ENCODE measurements around the gene ARID3A. TPM values are rescaled to one million over a fixed set of nuclear protein-coding genes. Genes with fewer than 3 reads are reported as not detected.

ARID3A gene
- total RNA-seq, 4 donors from 2014 or later = 1.8 to 9.4 (median 5.6) TPM

DNA sequence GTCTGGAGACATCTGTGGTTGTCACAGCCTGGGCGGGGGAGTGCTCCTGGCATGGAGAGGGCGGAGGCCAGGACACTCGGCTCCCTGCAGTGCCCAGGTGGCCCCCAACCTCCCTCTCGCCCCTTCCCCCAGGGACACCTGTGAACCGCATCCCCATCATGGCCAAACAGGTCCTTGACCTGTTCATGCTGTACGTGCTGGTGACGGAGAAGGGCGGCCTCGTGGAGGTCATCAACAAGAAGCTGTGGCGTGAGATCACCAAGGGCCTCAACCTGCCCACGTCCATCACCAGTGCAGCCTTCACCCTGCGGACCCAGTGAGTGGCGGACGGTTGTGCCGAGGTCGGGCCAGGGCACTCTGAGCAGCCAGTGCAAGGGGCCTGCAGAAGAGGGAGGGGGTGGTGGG is 38.3 kb downstream of the ARID3A start:
- TF ChIP-seq, protein P1, sequence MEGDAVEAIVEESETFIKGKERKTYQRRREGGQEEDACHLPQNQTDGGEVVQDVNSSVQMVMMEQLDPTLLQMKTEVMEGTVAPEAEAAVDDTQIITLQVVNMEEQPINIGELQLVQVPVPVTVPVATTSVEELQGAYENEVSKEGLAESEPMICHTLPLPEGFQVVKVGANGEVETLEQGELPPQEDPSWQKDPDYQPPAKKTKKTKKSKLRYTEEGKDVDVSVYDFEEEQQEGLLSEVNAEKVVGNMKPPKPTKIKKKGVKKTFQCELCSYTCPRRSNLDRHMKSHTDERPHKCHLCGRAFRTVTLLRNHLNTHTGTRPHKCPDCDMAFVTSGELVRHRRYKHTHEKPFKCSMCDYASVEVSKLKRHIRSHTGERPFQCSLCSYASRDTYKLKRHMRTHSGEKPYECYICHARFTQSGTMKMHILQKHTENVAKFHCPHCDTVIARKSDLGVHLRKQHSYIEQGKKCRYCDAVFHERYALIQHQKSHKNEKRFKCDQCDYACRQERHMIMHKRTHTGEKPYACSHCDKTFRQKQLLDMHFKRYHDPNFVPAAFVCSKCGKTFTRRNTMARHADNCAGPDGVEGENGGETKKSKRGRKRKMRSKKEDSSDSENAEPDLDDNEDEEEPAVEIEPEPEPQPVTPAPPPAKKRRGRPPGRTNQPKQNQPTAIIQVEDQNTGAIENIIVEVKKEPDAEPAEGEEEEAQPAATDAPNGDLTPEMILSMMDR (IDR thresholded peaks at IDR 0.05) = no peak
- no peak for TF ChIP-seq POLR2A (IDR thresholded peaks at IDR 0.05)
- WGBS, 2 donors = 94 to 97% methylated on average over 16 of the region's 16 CpGs
- no peak overlapping the region for H3K4me3 ChIP-seq (ENCODE audit: low read depth, poor library complexity, severe bottlenecking)
- DNase-seq (ENCODE audit: low spot score in 2 of 2) = no peak
- intact Hi-C loops (cut with DNase I; ENCODE audit: low total_unique reads) = no loop called here

GRCh38 chr19:964761-965694 is 39.2 kb downstream of the ARID3A start:
- intact Hi-C loops (cut with DNase I; ENCODE audit: low total_unique reads) = no loop called here
- no peak for DNase-seq (ENCODE audit: low spot score in 2 of 2)
- H3K4me3 ChIP-seq (ENCODE audit: low read depth, poor library complexity, severe bottlenecking) = no peak overlapping the region
- 96% methylated on average over 19 of the region's 19 CpGs for WGBS, 2 donors
- TF ChIP-seq POLR2A (IDR thresholded peaks at IDR 0.05) = no peak
- TF ChIP-seq, protein P1 (IDR thresholded peaks at IDR 0.05) = no peak

GRCh38 chr19:966485-967088 is 40.8 kb downstream of the ARID3A start:
- intact Hi-C loops (cut with DNase I; ENCODE audit: low total_unique reads) = no loop called here
- no peak for DNase-seq (ENCODE audit: low spot score in 2 of 2)
- TF ChIP-seq, protein P1 (IDR thresholded peaks at IDR 0.05) = no peak
- H3K4me3 ChIP-seq (ENCODE audit: low read depth, poor library complexity, severe bottlenecking) = no peak overlapping the region
- 86 to 88% methylated on average over 17 of the region's 17 CpGs for WGBS, 2 donors

- WGBS, 2 donors = 92 to 99% methylated on average over 14 of the region's 14 CpGs
- intact Hi-C loops (cut with DNase I; ENCODE audit: low total_unique reads) = loop anchor here (10.0 kb wide), 1 partner anchor 206 kb away; no protein-coding TSS in a partner anchor
- DNase-seq (ENCODE audit: low spot score in 2 of 2) = no peak
- TF ChIP-seq POLR2A (IDR thresholded peaks at IDR 0.05) = no peak
- TF ChIP-seq, protein P1 (IDR thresholded peaks at IDR 0.05) = no peak
- no peak overlapping the region for H3K4me3 ChIP-seq (ENCODE audit: low read depth, poor library complexity, severe bottlenecking)
Observed at GRCh38 chr19:970695-971094, 44.9 kb downstream of the ARID3A start.

DNA sequence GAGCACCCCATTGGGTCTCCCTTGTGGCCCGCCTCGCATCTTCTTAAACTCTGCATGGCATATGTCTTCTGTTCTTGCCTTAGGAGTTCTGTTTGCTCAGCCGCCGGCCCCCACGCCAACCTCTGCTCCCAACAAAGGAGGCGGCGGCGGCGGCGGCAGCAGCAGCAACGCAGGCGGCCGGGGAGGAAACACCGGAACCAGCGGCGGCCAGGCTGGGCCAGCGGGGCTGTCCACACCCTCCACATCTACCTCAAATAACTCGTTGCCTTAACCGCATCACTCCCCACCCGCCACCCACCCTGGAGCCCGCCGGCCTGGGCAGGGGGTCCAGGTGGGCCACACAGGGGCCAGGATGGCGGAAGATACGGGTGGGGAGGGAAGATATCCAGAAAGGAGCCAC is 46.0 kb downstream of the ARID3A start:
- intact Hi-C loops (cut with DNase I; ENCODE audit: low total_unique reads) = loop anchor here (10.0 kb wide), 1 partner anchor 207 kb away; no protein-coding TSS in a partner anchor
- no peak for DNase-seq (ENCODE audit: low spot score in 2 of 2)
- TF ChIP-seq, protein P1 (IDR thresholded peaks at IDR 0.05) = no peak
- no peak for TF ChIP-seq POLR2A (IDR thresholded peaks at IDR 0.05)
- 93 to 95% methylated on average over 24 of the region's 24 CpGs for WGBS, 2 donors
- H3K4me3 ChIP-seq (ENCODE audit: low read depth, poor library complexity, severe bottlenecking) = no peak overlapping the region
